SK-N-SH (cell line): ENCODE results near the gene HPS5. TPM values are rescaled to one million over a fixed set of nuclear protein-coding genes. Genes with fewer than 3 reads are reported as not detected.

Experiments
- CTCF ChIA-PET: fragments of 300-600, 350-600 bp; formaldehyde crosslinking; extraction: SDS; loops from one replicate; lab custom pipeline; 2021; lab: Yijun Ruan, JAX
- POLR2A ChIA-PET: fragments of 350-600 bp; sonication (Branson Sonifier 250); formaldehyde crosslinking; extraction: SDS; loops from one replicate; lab custom pipeline; 2020; ENCODE audit warnings: antibody characterized with exemption, inconsistent platforms; lab: Yijun Ruan, JAX
- DNase-seq: peaks from one replicate; pipeline ENCODE4 v3.0.0; 2012
- H2AFZ ChIP-seq: fragments of 200-600 bp; sonication (generic); 2 replicates; pipeline ENCODE4 v1.8.1; 2016; ENCODE audit warnings: antibody characterized with exemption, mild to moderate bottlenecking, low read depth
- H3F3A ChIP-seq: fragments of 200-600 bp; sonication (generic); replicated peaks from 2 replicates; pipeline ENCODE3; 2016; ENCODE audit warnings: antibody characterized with exemption, mild to moderate bottlenecking; ENCODE audit not compliant: insufficient read depth
- H3K27ac ChIP-seq, 2 experiments: fragments of 200-500 bp in 1 of 2; fragments of 200-600 bp in 1 of 2; sonication (Bioruptor generic) in 1 of 2; sonication (generic), shearing (Covaris generic) in 1 of 2; 2 replicates each; pipeline versions ENCODE4 v1.5.1 to v1.6.1; 2014 to 2016; ENCODE audit warnings: low read depth in 2 of 2, inconsistent platforms in 1 of 2, low read length in 1 of 2, mild to moderate bottlenecking in 1 of 2, mixed read lengths in 1 of 2
- H3K27me3 ChIP-seq: fragments of 200-600 bp; sonication (generic), shearing (Covaris generic); 2 replicates; pipeline ENCODE4 v1.6.1; 2016; ENCODE audit warnings: mixed run types; ENCODE audit not compliant: insufficient read depth
- H3K36me3 ChIP-seq, 2 experiments: fragments of 200-500 bp in 1 of 2; fragments of 200-600 bp in 1 of 2; sonication (Bioruptor generic) in 1 of 2; sonication (generic) in 1 of 2; replicated peaks in 1 of 2; 2 replicates each; pipeline versions ENCODE3 to v1.5.1; 2014 to 2016; ENCODE audit warnings: low read length in 1 of 2, mild to moderate bottlenecking in 1 of 2; ENCODE audit not compliant: insufficient read depth in 2 of 2, control insufficient read depth in 1 of 2
- H3K4me1 ChIP-seq, 2 experiments: fragments of 200-500 bp in 1 of 2; fragments of 200-600 bp in 1 of 2; sonication (Bioruptor generic) in 1 of 2; sonication (generic), shearing (Covaris generic) in 1 of 2; 2 replicates each; pipeline versions ENCODE4 v1.5.1 to v1.6.1; 2014 to 2016; ENCODE audit warnings: low read depth in 1 of 2, low read length in 1 of 2, mixed run types in 1 of 2; ENCODE audit not compliant: insufficient read depth in 2 of 2, control insufficient read depth in 1 of 2
- H3K4me2 ChIP-seq: fragments of 200-600 bp; sonication (generic), shearing (Covaris generic); 2 replicates; pipeline ENCODE4 v1.6.1; 2017; ENCODE audit warnings: mixed run types
- H3K4me3 ChIP-seq, 2 experiments: fragments of 200-500 bp in 1 of 2; fragments of 200-600 bp in 1 of 2; sonication (Bioruptor generic) in 1 of 2; sonication (generic), shearing (Covaris generic) in 1 of 2; 2 replicates each; pipeline versions ENCODE4 v1.5.1 to v1.8.1; 2014 to 2016; ENCODE audit warnings: low read depth in 2 of 2, inconsistent platforms in 1 of 2, low read length in 1 of 2, mild to moderate bottlenecking in 1 of 2, mixed read lengths in 1 of 2, moderate library complexity in 1 of 2
- H3K79me2 ChIP-seq: fragments of 200-600 bp; sonication (generic); 2 replicates; pipeline ENCODE4 v1.8.1; 2017; ENCODE audit warnings: mild to moderate bottlenecking; ENCODE audit not compliant: insufficient read depth
- H3K9ac ChIP-seq: fragments of 200-600 bp; sonication (generic); 2 replicates; pipeline ENCODE4 v1.6.1; 2017; ENCODE audit warnings: mixed run types
- H3K9me2 ChIP-seq: fragments of 200-600 bp; sonication (generic); 2 replicates; pipeline ENCODE4 v1.6.1; 2017; ENCODE audit warnings: mixed run types
- H3K9me3 ChIP-seq: fragments of 200-600 bp; sonication (generic); 2 replicates; pipeline ENCODE4 v1.6.1; 2017; ENCODE audit warnings: mixed run types, mild to moderate bottlenecking, moderate library complexity
- H4K20me1 ChIP-seq: fragments of 200-600 bp; sonication (generic); 2 replicates; pipeline ENCODE4 v1.6.1; 2017; ENCODE audit warnings: mild to moderate bottlenecking, mixed run types; ENCODE audit not compliant: insufficient read depth
- FOXJ3 ChIP-seq: sonication (generic); formaldehyde crosslinking; IDR thresholded peaks from 2 replicates; pipeline ENCODE4 v1.5.1; 2020; ENCODE audit warnings: mild to moderate bottlenecking, missing genetic modification reagents
- FOXM1 ChIP-seq: IDR thresholded peaks from 2 replicates; pipeline ENCODE4 v1.4.0; 2012; ENCODE audit warnings: low read depth, mild to moderate bottlenecking
- JUND ChIP-seq: IDR thresholded peaks from 2 replicates; pipeline ENCODE4 v1.4.0; 2012
- MEF2A ChIP-seq: IDR thresholded peaks from 2 replicates; pipeline ENCODE4 v1.4.0; 2012; ENCODE audit warnings: low read depth, borderline replicate concordance
- NFIC ChIP-seq: IDR thresholded peaks from 2 replicates; pipeline ENCODE4 v1.4.0; 2012; ENCODE audit warnings: borderline replicate concordance
- NRF1 ChIP-seq: IDR thresholded peaks from 2 replicates; pipeline ENCODE4 v1.6.1; 2012; ENCODE audit warnings: low read depth, mild to moderate bottlenecking, low read length
- PBX3 ChIP-seq: IDR thresholded peaks from 2 replicates; pipeline ENCODE4; 2012
- RAD21 ChIP-seq: IDR thresholded peaks from 2 replicates; pipeline ENCODE4 v1.6.1; 2012; ENCODE audit warnings: mild to moderate bottlenecking, low read length
- REST ChIP-seq: IDR thresholded peaks from 2 replicates; pipeline ENCODE4 v1.6.1; 2012; ENCODE audit warnings: mild to moderate bottlenecking, low read depth, low read length, moderate library complexity
- RFX5 ChIP-seq: IDR thresholded peaks from 2 replicates; pipeline ENCODE4 v1.6.1; 2012; ENCODE audit warnings: mild to moderate bottlenecking, improper control_type of control experiment, low read length
- SMC3 ChIP-seq: IDR thresholded peaks from 2 replicates; pipeline ENCODE4 v1.6.1; 2012; ENCODE audit warnings: low read depth, low read length, improper control_type of control experiment
- TAF1 ChIP-seq: IDR thresholded peaks from 2 replicates; pipeline ENCODE4 v1.6.1; 2012; ENCODE audit warnings: low read depth, mild to moderate bottlenecking, low read length, moderate library complexity, borderline replicate concordance
- USF1 ChIP-seq: IDR thresholded peaks from 2 replicates; pipeline ENCODE4 v1.4.0; 2012; ENCODE audit warnings: low read depth, borderline replicate concordance
- USF2 ChIP-seq: fragments of 150-350 bp; IDR thresholded peaks from 2 replicates; pipeline ENCODE4 v1.6.1; 2017; ENCODE audit warnings: antibody characterized with exemption, low read length, low read depth, borderline replicate concordance
- WGBS: methylation state at CpG from one replicate; pipeline ENCODE4 v1.1.6; 2017; ENCODE audit warnings: low lambda C conversion rate; 5-methylcytosine and 5-hydroxymethylcytosine counted together
- polyA plus RNA-seq, 3 experiments: library from polyadenylated mRNA; depleted of rRNA; stranded (reverse); fragments of >200 nt; gene quantifications; 2 replicates each; pipeline ENCODE4 v1.2.3, GENCODE V29; 2012
- TF ChIP-seq, protein P1 (sequence below): fragments of 150-350 bp; IDR thresholded peaks from 2 replicates; pipeline ENCODE4 v1.6.1; 2016; ENCODE audit warnings: mild to moderate bottlenecking, low read depth, low read length

HPS5 gene
- polyA plus RNA-seq, 1 of the 3 experiments (the other 2 are of a cell fraction), result 8.2 TPM

- Histone ChIP-seq H3K9me2 (no peaks in the 10 kb centered on the region), H3K9ac (no peak overlapping the region), H3K9me3 (no peaks in the 10 kb centered on the region), H3K27ac (no peak overlapping the region), H3K79me2 (peaks cover 4% of the 10 kb centered on the region; the same call in 1 of the 2 replicates), H3F3A (peaks cover 2% of the 10 kb centered on the region)
- POLR2A ChIA-PET, result no interaction called here
- WGBS, result 94% methylated on average over 2 of the region's 2 CpGs
- TF ChIP-seq RAD21 (no peak), SMC3 (no peak), NFIC (no peak), JUND (no peak)
- TF ChIP-seq, protein P1, sequence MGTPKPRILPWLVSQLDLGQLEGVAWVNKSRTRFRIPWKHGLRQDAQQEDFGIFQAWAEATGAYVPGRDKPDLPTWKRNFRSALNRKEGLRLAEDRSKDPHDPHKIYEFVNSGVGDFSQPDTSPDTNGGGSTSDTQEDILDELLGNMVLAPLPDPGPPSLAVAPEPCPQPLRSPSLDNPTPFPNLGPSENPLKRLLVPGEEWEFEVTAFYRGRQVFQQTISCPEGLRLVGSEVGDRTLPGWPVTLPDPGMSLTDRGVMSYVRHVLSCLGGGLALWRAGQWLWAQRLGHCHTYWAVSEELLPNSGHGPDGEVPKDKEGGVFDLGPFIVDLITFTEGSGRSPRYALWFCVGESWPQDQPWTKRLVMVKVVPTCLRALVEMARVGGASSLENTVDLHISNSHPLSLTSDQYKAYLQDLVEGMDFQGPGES, result no peak
- TF ChIP-seq, all 33 proteins: peak for 0
- Histone ChIP-seq H3K27me3 (no peaks in the 10 kb centered on the region), H3K36me3 (peaks cover 66 to 73% of the 10 kb centered on the region in 2 experiments), H2AFZ (no peak overlapping the region), H4K20me1 (no peaks in the 10 kb centered on the region), H3K4me1 (peaks cover 0 to 5% of the 10 kb centered on the region in 2 experiments; a peak in 3 of 4 replicates), H3K4me3 (no peak overlapping the region), H3K4me2 (no peak overlapping the region)
- CTCF ChIA-PET, result interaction anchor here (0.8 to 1.2 kb wide), 3 partner anchors 9 to 20 kb away, joined by 3 read pairs; no protein-coding TSS in a partner anchor
- no peak for DNase-seq
Observed at GRCh38 chr11:18307461-18308139, 14.3 kb downstream of the HPS5 start.

DNA sequence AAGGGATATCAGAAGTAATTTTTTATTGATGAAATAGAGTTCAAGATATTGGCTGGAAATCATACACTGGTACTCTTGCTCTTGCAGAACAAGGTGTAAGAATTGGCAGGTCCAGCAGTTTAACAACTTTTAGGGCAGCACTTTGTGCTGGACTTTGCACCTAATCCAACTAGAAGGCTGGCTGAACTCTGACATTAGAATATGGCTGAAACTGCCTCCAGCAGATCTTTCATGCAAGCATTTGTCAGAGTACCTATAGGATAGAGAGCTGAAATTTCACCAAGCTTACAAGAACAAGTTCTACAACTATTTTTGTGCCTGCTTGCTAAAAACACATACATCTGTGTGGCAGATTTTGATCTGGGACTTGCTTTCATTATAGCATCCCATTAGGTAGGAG is 17.2 kb downstream of the HPS5 start:
- Histone ChIP-seq H2AFZ (no peak overlapping the region), H3K4me3 (no peak overlapping the region)
- CTCF ChIA-PET, result no interaction called here
- no peak for TF ChIP-seq FOXJ3
- TF ChIP-seq FOXM1, result no peak
- no peak for TF ChIP-seq PBX3
- TF ChIP-seq USF2, result no peak
- TF ChIP-seq, protein P1, result no peak
- no peak for TF ChIP-seq TAF1
- TF ChIP-seq RFX5, result no peak
- no peak for TF ChIP-seq USF1
- TF ChIP-seq RAD21, result no peak
- TF ChIP-seq REST, result no peak
- TF ChIP-seq MEF2A, result no peak
- TF ChIP-seq NRF1, result no peak

More for the DNA sequence above, 17.2 kb downstream of the HPS5 start:
- no peaks in the 10 kb centered on the region for H3K27me3 ChIP-seq
- no peaks in the 10 kb centered on the region for H4K20me1 ChIP-seq
- no peak overlapping the region for H3K4me2 ChIP-seq
- peaks cover 60 to 74% of the 10 kb centered on the region in 2 experiments for H3K36me3 ChIP-seq
- no peaks in the 10 kb centered on the region for H3K9me3 ChIP-seq
- no peaks in the 10 kb centered on the region for H3K79me2 ChIP-seq
- no peak for DNase-seq
- POLR2A ChIA-PET, result no interaction called here
- H3K9me2 ChIP-seq, result no peaks in the 10 kb centered on the region
- H3K9ac ChIP-seq, result no peak overlapping the region
- H3F3A ChIP-seq, result no peaks in the 10 kb centered on the region
- no peak overlapping the region for H3K27ac ChIP-seq
- no peaks in the 10 kb centered on the region for H3K4me1 ChIP-seq
